ENCODE measurements around the gene CAMKK1. TPM values are rescaled to one million over a fixed set of nuclear protein-coding genes. Genes with fewer than 3 reads are reported as not detected.

CAMKK1 gene
- 1 to 10 TPM; 1.5 to 3.3 TPM for total RNA-seq

DNA sequence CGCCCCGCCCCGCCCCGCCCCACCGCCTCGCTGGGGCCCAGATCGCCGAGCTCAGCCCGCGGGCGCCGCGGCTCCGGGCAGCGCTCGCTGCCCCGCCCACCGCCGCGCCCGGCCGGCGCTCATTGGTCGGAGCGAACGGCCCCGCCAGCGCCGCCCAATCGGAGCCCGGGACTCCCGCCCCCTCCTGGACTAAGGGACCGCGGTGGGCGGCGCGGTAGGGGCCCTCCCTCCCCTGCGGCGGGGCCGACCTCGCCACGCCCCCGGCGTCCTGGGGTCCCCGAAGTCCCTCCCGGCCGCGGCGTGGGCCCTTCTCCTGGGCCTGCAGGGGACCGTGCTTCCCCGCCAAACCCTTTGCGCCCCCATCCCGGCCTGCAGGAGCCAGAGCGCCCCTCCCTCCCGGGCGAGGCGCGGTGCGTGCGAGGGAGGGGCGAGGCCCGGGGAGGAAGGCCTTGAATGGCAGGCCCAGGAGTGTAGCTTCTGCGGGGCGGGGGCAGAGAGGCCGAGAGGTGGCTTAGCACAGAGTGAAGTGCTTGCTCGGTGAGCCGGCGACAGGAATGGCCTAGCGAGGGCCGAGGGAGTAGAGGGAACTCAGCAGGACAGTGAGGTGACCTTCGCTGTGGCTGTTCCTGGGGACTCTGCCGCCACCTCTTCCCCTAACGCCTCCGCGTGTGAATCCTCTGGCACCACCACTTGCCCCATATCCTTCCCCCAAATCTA lies at the start of gene CAMKK1:
Gene CAMKK1 (minus strand): TSS at position 51 of the 717 bp plus-strand sequence. CDS start 7,366 bp downstream, outside the sequence.
- peak within 1 kb of the TSS; percentile 51 to 63 for H3K27ac Mint-ChIP-seq

DNA sequence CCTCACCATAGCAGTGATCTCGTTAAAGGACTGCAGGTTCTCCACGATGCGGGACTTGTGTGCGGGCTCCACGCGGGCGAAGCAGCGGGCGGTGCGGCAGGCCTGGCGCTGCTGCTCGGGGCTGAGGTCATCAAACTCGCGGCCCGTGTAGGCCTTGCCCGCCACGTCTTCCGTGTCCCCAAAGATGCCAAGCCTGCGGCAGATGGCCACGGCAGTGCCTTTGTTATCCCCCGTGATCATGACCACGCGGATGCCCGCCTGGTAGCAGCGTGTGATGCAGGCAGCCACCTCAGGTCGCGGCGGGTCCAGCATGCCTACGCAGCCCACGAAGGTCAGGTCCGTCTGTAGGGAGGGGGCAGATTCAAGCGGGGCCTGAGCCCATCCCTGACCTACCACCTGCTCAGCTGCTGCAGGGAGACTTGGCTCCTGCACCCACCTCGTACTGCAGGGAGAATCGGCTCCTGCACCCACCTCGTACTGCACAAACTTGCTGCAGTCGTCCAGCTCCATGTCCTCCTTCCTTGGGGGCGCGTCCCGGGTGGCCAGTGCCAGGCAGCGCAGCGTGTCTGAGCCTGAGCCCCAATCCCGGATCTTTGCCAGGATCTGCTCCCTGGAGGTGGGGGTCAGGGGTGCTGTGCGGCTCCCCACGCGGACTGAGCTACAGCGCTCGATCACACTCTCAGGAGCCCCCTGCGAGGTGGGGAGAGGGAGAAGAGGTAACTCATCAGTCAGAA lies 48.3 kb upstream of the CAMKK1 start:
- peaks cover 4 to 20% of the 10 kb centered on the region in 2 donors for H3K4me1 Mint-ChIP-seq (ENCODE audit: low read depth in 2 of 2)
- no peak for DNase-seq (ENCODE audit: low spot score)
- H3K4me3 Mint-ChIP-seq, result no peak overlapping the region
- H3K27ac Mint-ChIP-seq, result no peak overlapping the region
- no peaks in the 10 kb centered on the region for H3K9me3 Mint-ChIP-seq
- ATAC-seq, result no peak
- H3K36me3 Mint-ChIP-seq, result peaks cover 27% of the 10 kb centered on the region
- no peaks in the 10 kb centered on the region for H3K27me3 Mint-ChIP-seq

More for the DNA sequence above, at the start of gene CAMKK1:
- Mint-ChIP-seq H3K4me3 (peak within 1 kb of the TSS; percentile 71), H3K9me3 (no peaks in the 10 kb centered on the region), H3K27me3 (no peaks in the 10 kb centered on the region), H3K4me1 (ENCODE audit: low read depth in 2 of 2) (peaks cover 16 to 26% of the 10 kb centered on the region in 2 donors), H3K36me3 (no peaks in the 10 kb centered on the region)
- DNase-seq (ENCODE audit: low spot score) (peak; percentile 95), ATAC-seq (peak; percentile 95 to 96)

DNA sequence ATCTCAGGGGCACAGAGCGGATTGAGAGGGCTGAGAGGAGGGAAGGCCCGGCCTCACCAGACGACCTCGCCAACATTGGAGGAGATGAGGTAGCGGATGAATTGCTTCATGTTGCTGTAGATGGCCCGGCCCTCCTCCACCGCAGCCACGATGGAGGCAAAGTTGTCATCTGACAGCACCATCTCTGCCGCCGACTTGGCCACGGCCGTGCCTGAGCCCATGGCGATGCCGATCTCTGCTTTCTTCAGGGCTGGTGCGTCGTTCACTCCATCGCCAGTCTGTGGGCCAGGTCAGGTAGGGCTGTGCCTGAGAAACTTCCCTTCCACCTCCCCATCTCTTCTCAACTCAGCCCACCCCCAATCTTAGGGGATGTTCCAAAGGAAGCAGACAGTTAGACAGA lies 44.5 kb upstream of the CAMKK1 start:
- Mint-ChIP-seq H3K4me3 (no peak overlapping the region), H3K27me3 (no peaks in the 10 kb centered on the region), H3K27ac (peak overlapping the region in 1 of 2 donors; percentile 0), H3K36me3 (peaks cover 27% of the 10 kb centered on the region), H3K9me3 (no peaks in the 10 kb centered on the region), H3K4me1 (ENCODE audit: low read depth in 2 of 2) (peaks cover 4 to 16% of the 10 kb centered on the region in 2 donors)
- no peak for ATAC-seq
- no peak for DNase-seq (ENCODE audit: low spot score)

DNA sequence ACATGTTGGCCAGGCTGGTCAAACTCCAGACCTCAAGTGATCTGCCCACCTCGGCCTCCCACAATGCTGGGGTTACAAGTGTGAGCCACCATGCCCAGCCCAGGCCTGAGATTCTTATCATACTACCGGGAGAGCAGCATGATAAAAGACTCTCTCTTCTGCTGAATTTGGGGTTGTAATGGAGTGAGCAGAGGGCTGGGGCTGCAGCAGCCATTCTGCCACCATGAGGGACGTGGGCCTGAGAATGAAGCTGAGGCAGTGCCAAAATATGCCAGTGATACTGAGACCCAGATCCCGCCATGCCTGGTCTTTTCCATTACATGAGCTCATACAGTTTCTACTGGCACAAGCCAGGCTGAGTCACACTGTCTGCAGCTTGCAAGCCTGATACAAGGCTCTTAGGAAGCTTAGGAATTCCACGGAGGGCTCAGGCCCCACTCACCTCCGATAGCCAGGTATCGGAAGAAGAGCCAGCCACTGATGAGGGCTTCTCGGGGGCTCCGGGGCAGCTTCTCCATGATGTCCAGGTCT lies 43.0 kb upstream of the CAMKK1 start:
- peaks cover 4 to 16% of the 10 kb centered on the region in 2 donors for H3K4me1 Mint-ChIP-seq (ENCODE audit: low read depth in 2 of 2)
- ATAC-seq (no peak), DNase-seq (ENCODE audit: low spot score) (no peak)
- peaks cover 27% of the 10 kb centered on the region for H3K36me3 Mint-ChIP-seq
- H3K27ac Mint-ChIP-seq, result peak overlapping the region in 1 of 2 donors; percentile 53
- no peaks in the 10 kb centered on the region for H3K9me3 Mint-ChIP-seq
- H3K4me3 Mint-ChIP-seq, result no peak overlapping the region
- H3K27me3 Mint-ChIP-seq, result no peaks in the 10 kb centered on the region

DNA sequence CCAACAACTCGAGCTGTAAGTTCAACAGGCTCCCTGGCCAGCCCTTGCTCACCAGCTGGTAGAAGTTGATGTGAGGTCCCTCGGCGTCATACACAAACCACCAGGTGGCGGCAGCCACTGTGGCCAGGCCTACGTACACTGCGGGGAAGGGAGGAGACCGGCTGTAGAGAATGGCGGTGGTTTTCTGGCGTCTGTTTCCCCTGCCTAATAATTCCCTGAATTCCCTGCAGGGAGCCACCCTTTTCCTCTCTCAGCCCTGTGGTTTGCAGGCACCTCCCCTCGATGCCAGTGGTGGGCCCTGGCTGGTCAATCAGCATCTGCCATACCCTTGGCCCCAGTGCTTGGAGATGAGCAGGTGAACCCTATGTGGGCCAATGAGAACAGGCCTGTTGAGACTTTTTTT lies 42.3 kb upstream of the CAMKK1 start:
- peaks cover 4 to 16% of the 10 kb centered on the region in 2 donors for H3K4me1 Mint-ChIP-seq (ENCODE audit: low read depth in 2 of 2)
- peaks cover 26% of the 10 kb centered on the region for H3K36me3 Mint-ChIP-seq
- no peak overlapping the region for H3K4me3 Mint-ChIP-seq
- no peaks in the 10 kb centered on the region for H3K9me3 Mint-ChIP-seq
- peak overlapping the region in 1 of 2 donors; percentile 51 for H3K27ac Mint-ChIP-seq
- DNase-seq (ENCODE audit: low spot score) (no peak), ATAC-seq (peak in 1 of 2 donors; percentile 20)
- no peaks in the 10 kb centered on the region for H3K27me3 Mint-ChIP-seq

DNA sequence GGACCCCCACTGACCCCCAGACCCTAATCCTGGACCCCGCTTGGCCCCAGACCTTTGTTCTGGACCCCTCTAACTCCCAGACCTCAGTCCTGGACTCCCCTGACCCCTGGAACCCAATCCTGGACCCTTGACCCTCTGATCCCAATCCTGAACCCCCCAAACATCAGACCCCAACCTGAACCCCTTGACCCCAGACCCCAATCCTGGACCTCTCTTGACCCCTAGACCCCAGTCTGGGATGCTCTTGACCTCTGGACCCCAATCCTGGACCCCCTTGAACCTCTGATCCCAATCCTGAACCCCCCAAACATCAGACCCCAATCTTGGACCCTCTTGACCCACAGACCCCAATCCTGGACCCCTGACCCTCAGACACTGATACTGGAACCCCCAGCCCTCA lies 36.9 kb upstream of the CAMKK1 start:
- no peaks in the 10 kb centered on the region for H3K9me3 Mint-ChIP-seq
- H3K27ac Mint-ChIP-seq, result no peak overlapping the region
- DNase-seq (ENCODE audit: low spot score), result no peak
- no peaks in the 10 kb centered on the region for H3K36me3 Mint-ChIP-seq
- H3K4me1 Mint-ChIP-seq (ENCODE audit: low read depth in 2 of 2), result no peaks in the 10 kb centered on the region
- no peaks in the 10 kb centered on the region for H3K27me3 Mint-ChIP-seq
- no peak overlapping the region for H3K4me3 Mint-ChIP-seq
- no peak for ATAC-seq

DNA sequence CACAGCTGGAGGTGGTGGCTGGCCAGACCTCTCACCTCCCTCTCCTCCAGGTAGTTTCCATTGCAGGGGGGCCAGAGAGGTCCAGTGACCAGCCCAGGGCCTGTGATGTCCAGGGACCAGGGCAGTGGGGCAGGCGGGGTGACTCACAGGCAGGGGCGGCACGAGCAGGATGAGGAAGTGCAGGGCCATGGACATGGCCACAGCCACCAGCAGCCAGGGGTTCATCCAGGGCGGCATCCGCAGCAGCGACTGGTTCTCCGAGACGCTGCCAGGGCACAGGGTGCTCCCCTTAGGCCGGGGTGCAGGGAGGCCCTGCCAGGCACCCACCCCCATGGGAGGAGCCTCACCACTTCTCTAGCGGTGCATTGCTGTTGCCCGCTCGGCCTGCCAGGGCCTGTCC lies 36.3 kb upstream of the CAMKK1 start:
- H3K9me3 Mint-ChIP-seq, result no peaks in the 10 kb centered on the region
- no peak overlapping the region for H3K27ac Mint-ChIP-seq
- H3K4me1 Mint-ChIP-seq (ENCODE audit: low read depth in 2 of 2), result no peaks in the 10 kb centered on the region
- no peaks in the 10 kb centered on the region for H3K27me3 Mint-ChIP-seq
- no peak for ATAC-seq
- H3K4me3 Mint-ChIP-seq, result no peak overlapping the region
- H3K36me3 Mint-ChIP-seq, result no peaks in the 10 kb centered on the region
- DNase-seq (ENCODE audit: low spot score), result no peak

DNA sequence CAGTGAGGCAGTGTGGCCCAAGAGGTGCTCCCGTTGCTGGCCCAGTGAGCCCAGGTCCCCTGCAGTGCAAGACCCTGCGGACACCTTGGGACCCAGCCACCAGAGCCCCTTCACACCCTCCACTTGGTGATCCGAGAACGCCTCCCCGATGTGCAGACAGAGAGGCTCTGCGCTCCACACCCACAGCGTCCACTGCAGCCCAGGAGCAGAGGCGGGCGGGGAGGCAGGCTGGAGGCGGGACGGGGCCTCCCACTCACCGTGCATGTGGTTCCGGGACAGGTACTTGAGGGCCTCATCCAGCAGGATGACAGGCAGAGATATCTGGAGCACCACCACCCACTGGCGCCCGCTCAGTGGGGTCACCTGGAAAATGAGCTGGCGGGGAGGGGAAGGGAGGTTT lies 35.6 kb upstream of the CAMKK1 start:
- H3K4me3 Mint-ChIP-seq, result no peak overlapping the region
- H3K27ac Mint-ChIP-seq, result no peak overlapping the region
- H3K27me3 Mint-ChIP-seq, result no peaks in the 10 kb centered on the region
- H3K4me1 Mint-ChIP-seq (ENCODE audit: low read depth in 2 of 2), result no peaks in the 10 kb centered on the region
- H3K36me3 Mint-ChIP-seq, result no peaks in the 10 kb centered on the region
- no peaks in the 10 kb centered on the region for H3K9me3 Mint-ChIP-seq
- ATAC-seq, result no peak
- no peak for DNase-seq (ENCODE audit: low spot score)

DNA sequence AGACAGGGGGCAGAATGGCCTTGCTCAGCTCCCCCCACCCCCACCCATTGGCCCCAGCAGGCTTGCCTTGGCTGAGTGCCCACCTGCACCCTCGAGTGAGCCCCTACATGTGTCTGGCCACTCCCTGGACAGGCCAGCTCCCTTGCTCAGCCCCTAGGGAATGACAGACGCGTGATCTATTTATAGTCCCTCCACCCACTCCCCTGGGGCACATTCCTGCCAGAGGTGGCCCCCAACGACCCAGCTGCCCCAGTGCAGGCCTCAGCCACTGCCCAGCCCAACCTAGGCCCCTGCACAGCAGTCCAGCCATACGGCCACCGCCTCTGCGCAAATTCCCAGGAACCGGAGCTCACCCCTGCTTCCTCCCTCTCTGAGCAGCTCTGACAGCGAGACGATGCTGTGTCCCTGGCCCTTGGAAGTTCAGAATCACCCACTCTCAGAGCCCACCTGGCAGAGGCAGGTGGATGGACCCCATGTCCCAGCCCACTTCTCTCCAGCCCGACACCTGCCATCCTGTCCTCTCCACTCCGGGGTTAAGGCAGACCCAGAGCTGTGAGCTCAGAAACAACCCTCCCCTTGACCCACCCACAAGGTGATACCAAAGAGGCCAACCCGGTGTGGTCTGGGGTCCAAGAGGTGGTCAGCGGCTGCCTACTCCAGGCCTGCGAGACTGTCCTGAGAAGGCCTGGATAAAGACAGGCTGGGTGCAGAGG lies 34.9 kb upstream of the CAMKK1 start:
- H3K4me3 Mint-ChIP-seq, result no peak overlapping the region
- no peak for DNase-seq (ENCODE audit: low spot score)
- H3K27me3 Mint-ChIP-seq, result no peaks in the 10 kb centered on the region
- ATAC-seq, result no peak
- no peaks in the 10 kb centered on the region for H3K9me3 Mint-ChIP-seq
- H3K27ac Mint-ChIP-seq, result no peak overlapping the region
- peaks cover 0 to 2% of the 10 kb centered on the region in 2 donors for H3K4me1 Mint-ChIP-seq (ENCODE audit: low read depth in 2 of 2)
- H3K36me3 Mint-ChIP-seq, result no peaks in the 10 kb centered on the region

DNA sequence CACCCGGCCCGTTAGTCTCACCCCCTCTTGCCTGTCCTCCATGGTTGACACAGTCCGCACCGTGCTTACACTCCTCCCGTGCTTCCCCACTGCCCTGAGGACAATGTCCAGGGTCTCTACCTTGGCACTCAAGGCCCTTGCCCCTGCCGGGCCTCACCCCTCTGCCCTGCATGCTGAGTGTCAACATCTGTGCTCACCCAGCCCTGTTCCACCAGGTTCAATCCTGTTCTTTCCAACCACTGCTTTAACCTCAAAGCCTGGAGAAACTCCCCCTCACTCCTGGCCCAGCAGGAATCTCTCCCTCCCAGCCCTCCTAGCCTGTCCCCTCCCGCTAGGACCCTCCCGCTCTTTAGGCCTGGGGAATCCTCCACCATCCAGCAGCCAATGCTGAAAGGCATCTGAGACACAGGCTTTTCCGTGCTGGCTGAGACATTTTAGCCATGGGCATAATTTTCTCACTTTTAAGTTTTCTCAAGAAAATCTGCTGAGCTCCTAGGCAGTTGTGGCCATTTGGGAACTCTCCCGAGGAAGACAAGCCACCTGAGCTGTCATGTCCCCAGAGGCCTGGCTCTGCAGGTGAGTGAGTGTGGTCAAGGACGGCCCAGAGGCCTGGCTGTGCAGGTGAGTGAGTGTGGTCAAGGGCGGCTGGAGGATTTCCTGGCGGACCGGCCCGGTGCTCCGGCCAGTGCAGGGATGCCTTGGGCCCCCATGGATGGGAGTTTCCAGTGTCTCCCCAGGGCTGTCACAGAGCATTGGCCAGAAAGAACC lies 34.2 kb upstream of the CAMKK1 start:
- ATAC-seq (no peak), DNase-seq (ENCODE audit: low spot score) (no peak)
- H3K27ac Mint-ChIP-seq, result no peak overlapping the region
- H3K27me3 Mint-ChIP-seq, result no peaks in the 10 kb centered on the region
- H3K36me3 Mint-ChIP-seq, result no peaks in the 10 kb centered on the region
- H3K4me1 Mint-ChIP-seq (ENCODE audit: low read depth in 2 of 2), result peaks cover 0 to 3% of the 10 kb centered on the region in 2 donors
- no peaks in the 10 kb centered on the region for H3K9me3 Mint-ChIP-seq
- H3K4me3 Mint-ChIP-seq, result no peak overlapping the region

DNA sequence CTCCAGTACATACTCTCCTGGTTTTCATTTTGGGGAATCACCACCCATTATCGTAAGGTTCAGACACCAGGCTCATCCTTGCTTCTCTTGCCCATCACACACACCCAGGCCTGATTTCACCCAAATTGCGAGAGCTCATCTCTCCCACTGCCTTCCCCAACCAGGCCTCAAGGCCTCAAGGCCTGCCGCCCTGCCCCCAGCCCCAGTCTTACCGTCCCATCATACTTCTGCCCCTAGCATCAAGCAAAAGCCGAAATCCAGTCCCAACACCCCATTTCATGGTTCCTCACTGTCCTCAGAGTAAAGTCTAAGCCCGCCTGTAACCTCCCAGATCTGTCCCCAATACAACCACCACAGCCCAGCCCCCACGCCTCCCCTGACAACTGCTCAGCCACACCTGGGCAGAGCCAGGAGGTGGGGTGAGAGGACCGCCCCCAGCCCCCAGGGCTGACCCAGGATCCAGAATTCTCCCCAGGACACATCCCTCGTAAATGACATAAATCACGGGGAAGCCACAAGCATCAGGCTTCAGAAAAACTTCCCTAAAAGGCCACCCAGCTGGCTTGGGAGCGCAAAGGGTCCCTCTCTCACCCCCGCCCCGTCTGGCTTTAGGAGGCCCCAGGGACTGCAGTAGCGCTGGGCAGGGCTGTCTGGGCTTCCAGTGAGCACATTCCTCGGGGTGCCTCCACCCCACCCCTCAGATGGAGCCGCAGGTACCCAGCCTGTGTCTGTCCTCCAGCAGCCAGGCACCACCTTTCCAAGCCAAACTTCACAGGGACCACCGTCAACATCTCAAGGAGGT lies 33.0 kb upstream of the CAMKK1 start:
- Mint-ChIP-seq H3K27ac (peak overlapping the region in 1 of 2 donors; percentile 38), H3K9me3 (no peaks in the 10 kb centered on the region), H3K27me3 (no peaks in the 10 kb centered on the region), H3K4me1 (ENCODE audit: low read depth in 2 of 2) (peaks cover 0 to 3% of the 10 kb centered on the region in 2 donors), H3K4me3 (no peak overlapping the region), H3K36me3 (no peaks in the 10 kb centered on the region)
- ATAC-seq (no peak), DNase-seq (ENCODE audit: low spot score) (no peak)

DNA sequence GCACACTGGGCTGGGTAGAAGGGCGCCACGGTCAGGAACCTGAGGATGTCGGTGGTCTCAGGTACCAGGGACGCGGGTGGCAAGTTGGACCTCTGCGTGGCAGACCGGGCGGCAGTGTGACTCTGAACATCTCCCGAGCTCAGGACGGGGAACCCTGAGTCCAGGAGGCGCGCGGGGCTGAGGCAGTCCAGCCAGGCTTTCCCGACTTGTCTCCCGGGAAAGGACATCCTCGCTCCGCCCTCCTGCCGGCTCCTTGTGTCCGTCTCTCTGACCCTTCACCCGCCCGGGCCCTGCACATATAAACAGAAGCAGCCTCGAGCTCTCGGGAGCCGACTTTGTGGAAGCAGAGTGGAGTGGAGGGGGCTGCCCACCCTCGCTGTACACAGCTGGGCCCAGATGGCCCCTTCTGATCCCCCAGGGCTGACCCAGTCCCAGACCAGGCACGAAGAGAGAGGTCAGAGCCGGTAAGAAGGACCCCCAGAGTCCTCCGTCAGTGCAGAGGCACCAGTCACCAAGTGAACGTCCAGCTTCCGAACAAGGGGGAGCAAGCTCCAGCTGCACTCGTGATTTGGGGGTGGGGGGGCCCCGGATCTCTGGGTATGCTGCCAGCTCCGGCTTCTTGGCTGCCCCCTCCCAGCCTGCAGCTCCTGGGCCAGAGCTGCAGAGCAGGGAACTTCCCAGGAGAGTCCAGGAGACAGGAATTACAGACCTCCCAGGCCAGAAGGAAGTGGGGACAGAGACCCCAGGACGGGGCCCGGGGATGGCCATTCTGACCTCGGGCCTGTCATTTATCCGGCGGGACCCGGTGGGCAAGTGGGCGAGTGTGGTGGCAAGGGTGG lies 31.9 kb upstream of the CAMKK1 start:
- Mint-ChIP-seq H3K4me1 (ENCODE audit: low read depth in 2 of 2) (peaks cover 0 to 3% of the 10 kb centered on the region in 2 donors), H3K27ac (no peak overlapping the region), H3K36me3 (no peaks in the 10 kb centered on the region), H3K9me3 (no peaks in the 10 kb centered on the region), H3K27me3 (no peaks in the 10 kb centered on the region), H3K4me3 (no peak overlapping the region)
- DNase-seq (ENCODE audit: low spot score), result no peak
- no peak for ATAC-seq

Measured in natural killer cell treated with Interleukin-12 subunit alpha and Interleukin-12 subunit beta and Interleukin-15 and Interleukin-18, amount 100 ng/mL, for 72 hours (primary cell).